Lower leg skin (tissue), 3 donors: ENCODE results near the gene ISL2.

ENCODE experiments used
- CTCF ChIP-seq, 3 donors: fragments of 450-650 bp; IDR thresholded peaks; one replicate each; pipeline ENCODE4 v1.5.1; 2016; ENCODE audit warnings: antibody characterized with exemption in 3 of 3, mild to moderate bottlenecking in 3 of 3, moderate library complexity in 2 of 3
- POLR2A ChIP-seq, 2 donors: fragments of 450-650 bp; IDR thresholded peaks; one replicate each; pipeline ENCODE4 v1.6.1; 2016 to 2017; ENCODE audit warnings: antibody characterized with exemption in 2 of 2, mild to moderate bottlenecking in 1 of 2, moderate library complexity in 1 of 2

GRCh38 chr15:76377217-76377616, 40.6 kb downstream of the ISL2 start:
- TF ChIP-seq CTCF (IDR thresholded peaks at IDR 0.05) (no peak), POLR2A (IDR thresholded peaks at IDR 0.05) (no peak)
